ENCODE results near the gene SLC37A3.

DNA sequence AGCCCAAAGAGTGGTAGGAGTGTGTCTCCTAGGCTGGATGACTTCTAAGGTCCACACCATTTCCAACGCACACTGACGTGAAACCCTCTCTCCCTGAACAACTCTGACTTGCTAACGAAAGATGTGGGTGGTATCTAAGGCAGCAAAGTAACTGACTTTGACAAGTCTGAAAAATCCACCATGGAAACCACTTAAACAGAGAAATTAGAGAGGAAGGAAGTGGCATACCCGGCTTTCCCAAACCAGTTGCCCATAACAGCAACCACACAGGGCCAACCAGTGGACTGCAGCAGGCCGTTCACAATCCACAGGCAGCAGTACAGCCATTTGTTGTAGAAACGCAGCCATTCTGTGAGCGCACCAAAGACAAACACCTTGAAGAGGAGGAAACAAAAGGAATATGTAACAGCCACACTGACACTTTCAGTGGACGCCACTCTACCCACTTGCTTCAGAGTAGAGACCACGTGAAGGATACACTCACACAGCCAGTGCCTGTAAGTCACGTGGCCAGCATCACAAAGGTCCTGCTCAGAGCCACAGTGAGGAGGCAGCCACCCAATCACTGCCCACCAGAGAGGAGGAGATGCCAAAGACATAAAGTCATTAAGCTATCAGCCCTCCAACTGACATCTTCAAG, 39.8 kb downstream of the SLC37A3 start:
- TF ChIP-seq CTCF (conservative IDR thresholded peaks at IDR 0.05; ENCODE audit: low read length) = no peak
- no peak for TF ChIP-seq EZH2phosphoT487 (IDR thresholded peaks at IDR 0.05; ENCODE audit: borderline replicate concordance)

All from Loucy (cell line).